ENCODE data around the gene PRRC2B.
"Not testable (repeated sequence)": the region's sequence is repeated elsewhere in the genome, so short reads cannot be mapped to it uniquely, and the experiment has no call there.

- TF ChIP-seq CTCF (IDR thresholded peaks at IDR 0.05; ENCODE audit: low read depth, low read length); EZH2phosphoT487 (IDR thresholded peaks at IDR 0.05; ENCODE audit: low read depth): not testable (repeated sequence)
Observed at GRCh38 chr9:131356479-131356878, 37.4 kb upstream of the PRRC2B start.
